Measurements from ENCODE around the gene EFNB2. TPM values are rescaled to one million over a fixed set of nuclear protein-coding genes. Genes with fewer than 3 reads are reported as not detected.
A peak's percentile ranks its signal among the peaks of the same experiment; 100 is the strongest.

EFNB2 gene
- total RNA-seq, 2 experiments from 2014 or later, result 0.05 to 0.14 TPM

GRCh38 chr13:106566641-106567473 is 31.4 kb upstream of the EFNB2 start:
- H3K4me1 Mint-ChIP-seq, result peaks cover 47% of the 10 kb centered on the region
- peaks cover 23% of the 10 kb centered on the region for H3K36me3 Mint-ChIP-seq (ENCODE audit: low read depth)
- ChIA-PET CTCF (interaction anchor here (0.7 to 5.3 kb wide), 3 partner anchors 10 to 31 kb away, joined by 3 to 36 read pairs (median 4); partner anchors contain the start of gene EFNB2), POLR2A (interaction anchor here (0.5 to 0.7 kb wide), 3 partner anchors 9 to 642 kb away, joined by 3 read pairs; no protein-coding TSS in a partner anchor)
- H3K9me3 Mint-ChIP-seq (ENCODE audit: low read depth), result no peaks in the 10 kb centered on the region
- H3K27ac Mint-ChIP-seq, result peak overlapping the region; percentile 92
- peak overlapping the region; percentile 97 for H3K4me3 Mint-ChIP-seq
- DNase-seq (peak; percentile 61), ATAC-seq (peak; percentile 24)
- intact Hi-C loops (cut with DNase I, micrococcal nuclease), result loop anchor here in 1 of 2 experiments (1.0 to 5.0 kb wide), 2 partner anchors 351 to 1650 kb away; partner anchors contain the start of genes ABHD13 and LIG4
- H3K27me3 Mint-ChIP-seq, result no peaks in the 10 kb centered on the region

- ATAC-seq (no peak), DNase-seq (no peak)
- Mint-ChIP-seq H3K36me3 (ENCODE audit: low read depth) (peaks cover 24% of the 10 kb centered on the region), H3K4me3 (peak overlapping the region; percentile 97), H3K27ac (peak overlapping the region; percentile 74), H3K9me3 (ENCODE audit: low read depth) (no peaks in the 10 kb centered on the region), H3K27me3 (no peaks in the 10 kb centered on the region), H3K4me1 (peaks cover 56% of the 10 kb centered on the region)
- POLR2A ChIA-PET, result interaction anchor here (0.6 kb wide), 1 partner anchor 340 kb away, joined by 3 read pairs; no protein-coding TSS in a partner anchor
- CTCF ChIA-PET, result interaction anchor here (0.5 to 5.3 kb wide), 3 partner anchors 29 to 1049 kb away, joined by 3 to 36 read pairs (median 5); partner anchors contain the start of gene EFNB2
- intact Hi-C loops (cut with DNase I, micrococcal nuclease), result loop anchor here in 1 of 2 experiments (5.0 kb wide), 1 partner anchor 1652 kb away; the partner anchor contains the start of genes ABHD13 and LIG4
These were observed 29.8 kb upstream of the EFNB2 start for GRCh38 chr13:106565127-106565775.

- intact Hi-C loops (cut with DNase I, micrococcal nuclease), result no loop called here
- peaks cover 44% of the 10 kb centered on the region for H3K36me3 Mint-ChIP-seq (ENCODE audit: low read depth)
- no peaks in the 10 kb centered on the region for H3K27me3 Mint-ChIP-seq
These were observed 26.8 kb upstream of the EFNB2 start for GRCh38 chr13:106562301-106562700.

GRCh38 chr13:106561551-106562170 is 26.2 kb upstream of the EFNB2 start:
- H3K27ac Mint-ChIP-seq, result peak overlapping the region; percentile 68
- DNase-seq (peak; percentile 80), ATAC-seq (peak; percentile 87)
- no peaks in the 10 kb centered on the region for H3K27me3 Mint-ChIP-seq
- H3K36me3 Mint-ChIP-seq (ENCODE audit: low read depth), result peaks cover 46% of the 10 kb centered on the region
- H3K4me1 Mint-ChIP-seq, result peaks cover 67% of the 10 kb centered on the region
- no peak overlapping the region for H3K4me3 Mint-ChIP-seq
- intact Hi-C loops (cut with DNase I, micrococcal nuclease), result loop anchor here in 1 of 2 experiments (2.0 kb wide), 1 partner anchor 25 kb away; no protein-coding TSS in a partner anchor
- ChIA-PET POLR2A (interaction anchor here (0.6 kb wide), 1 partner anchor 19 kb away, joined by 3 read pairs; no protein-coding TSS in a partner anchor), CTCF (interaction anchor here (0.7 kb wide), 1 partner anchor 59 kb away, joined by 3 read pairs; no protein-coding TSS in a partner anchor)
- H3K9me3 Mint-ChIP-seq (ENCODE audit: low read depth), result no peaks in the 10 kb centered on the region

More at GRCh38 chr13:106562301-106562700, 26.8 kb upstream of the EFNB2 start:
- Mint-ChIP-seq H3K9me3 (ENCODE audit: low read depth) (no peaks in the 10 kb centered on the region), H3K4me1 (peaks cover 67% of the 10 kb centered on the region), H3K4me3 (peak overlapping the region; percentile 11), H3K27ac (peak overlapping the region; percentile 53)
- ATAC-seq (no peak), DNase-seq (no peak)
- POLR2A ChIA-PET, result interaction anchor here (0.6 to 0.7 kb wide), 2 partner anchors 20 to 620 kb away, joined by 3 read pairs; no protein-coding TSS in a partner anchor
- CTCF ChIA-PET, result interaction anchor here (0.7 kb wide), 1 partner anchor 59 kb away, joined by 3 read pairs; no protein-coding TSS in a partner anchor

GRCh38 chr13:106560821-106561220 is 25.4 kb upstream of the EFNB2 start:
- intact Hi-C loops (cut with DNase I, micrococcal nuclease), result loop anchor here in 1 of 2 experiments (2.0 kb wide), 1 partner anchor 24 kb away; no protein-coding TSS in a partner anchor
- no peaks in the 10 kb centered on the region for H3K9me3 Mint-ChIP-seq (ENCODE audit: low read depth)
- DNase-seq (no peak), ATAC-seq (peak; percentile 71)
- CTCF ChIA-PET, result no interaction called here
- POLR2A ChIA-PET, result no interaction called here
- peaks cover 47% of the 10 kb centered on the region for H3K36me3 Mint-ChIP-seq (ENCODE audit: low read depth)
- peak overlapping the region; percentile 68 for H3K27ac Mint-ChIP-seq
- H3K4me1 Mint-ChIP-seq, result peaks cover 65% of the 10 kb centered on the region
- no peaks in the 10 kb centered on the region for H3K27me3 Mint-ChIP-seq
- peak overlapping the region; percentile 29 for H3K4me3 Mint-ChIP-seq

- no peak for DNase-seq
- no peak for ATAC-seq
- POLR2A ChIA-PET, result interaction anchor here (0.7 kb wide), 1 partner anchor 8 kb away, joined by 3 read pairs; no protein-coding TSS in a partner anchor
- H3K27me3 Mint-ChIP-seq, result no peaks in the 10 kb centered on the region
- CTCF ChIA-PET, result interaction anchor here (1.0 to 1.3 kb wide), 2 partner anchors 13 to 22 kb away, joined by 3 to 4 read pairs; no protein-coding TSS in a partner anchor
- peaks cover 63% of the 10 kb centered on the region for H3K36me3 Mint-ChIP-seq (ENCODE audit: low read depth)
- peaks cover 57% of the 10 kb centered on the region for H3K4me1 Mint-ChIP-seq
- intact Hi-C loops (cut with DNase I, micrococcal nuclease), result no loop called here
- H3K9me3 Mint-ChIP-seq (ENCODE audit: low read depth), result no peaks in the 10 kb centered on the region
- peak overlapping the region; percentile 19 for H3K27ac Mint-ChIP-seq
- no peak overlapping the region for H3K4me3 Mint-ChIP-seq
These were observed 23.1 kb upstream of the EFNB2 start for GRCh38 chr13:106558527-106558926.

GRCh38 chr13:106555631-106556328 is 20.3 kb upstream of the EFNB2 start:
- intact Hi-C loops (cut with DNase I, micrococcal nuclease), result no loop called here
- H3K4me3 Mint-ChIP-seq, result no peak overlapping the region
- ATAC-seq, result no peak
- no peak for DNase-seq
- POLR2A ChIA-PET, result no interaction called here
- CTCF ChIA-PET, result interaction anchor here (0.7 to 1.1 kb wide), 2 partner anchors 10 to 424 kb away, joined by 3 read pairs; no protein-coding TSS in a partner anchor
- peaks cover 40% of the 10 kb centered on the region for H3K4me1 Mint-ChIP-seq
- peaks cover 76% of the 10 kb centered on the region for H3K36me3 Mint-ChIP-seq (ENCODE audit: low read depth)
- peak overlapping the region; percentile 2 for H3K27ac Mint-ChIP-seq
- no peaks in the 10 kb centered on the region for H3K9me3 Mint-ChIP-seq (ENCODE audit: low read depth)
- H3K27me3 Mint-ChIP-seq, result no peaks in the 10 kb centered on the region

- Mint-ChIP-seq H3K27me3 (no peaks in the 10 kb centered on the region), H3K4me1 (peaks cover 31% of the 10 kb centered on the region), H3K36me3 (ENCODE audit: low read depth) (peaks cover 63% of the 10 kb centered on the region), H3K4me3 (no peak overlapping the region), H3K27ac (peak overlapping the region; percentile 56), H3K9me3 (ENCODE audit: low read depth) (no peaks in the 10 kb centered on the region)
- ATAC-seq (no peak), DNase-seq (no peak)
- ChIA-PET CTCF (interaction anchor here (0.6 to 1.3 kb wide), 3 partner anchors 11 to 285 kb away, joined by 3 read pairs; no protein-coding TSS in a partner anchor), POLR2A (no interaction called here)
- intact Hi-C loops (cut with DNase I, micrococcal nuclease), result no loop called here
These were observed 16.3 kb upstream of the EFNB2 start for GRCh38 chr13:106551751-106552150.

GRCh38 chr13:106551350-106551749 is 15.9 kb upstream of the EFNB2 start:
- Mint-ChIP-seq H3K4me3 (no peak overlapping the region), H3K27ac (no peak overlapping the region), H3K9me3 (ENCODE audit: low read depth) (no peaks in the 10 kb centered on the region), H3K36me3 (ENCODE audit: low read depth) (peaks cover 59% of the 10 kb centered on the region), H3K27me3 (no peaks in the 10 kb centered on the region), H3K4me1 (peaks cover 31% of the 10 kb centered on the region)
- POLR2A ChIA-PET, result no interaction called here
- no peak for ATAC-seq
- CTCF ChIA-PET, result interaction anchor here (0.6 to 1.3 kb wide), 3 partner anchors 12 to 286 kb away, joined by 3 read pairs; no protein-coding TSS in a partner anchor
- no peak for DNase-seq
- intact Hi-C loops (cut with DNase I, micrococcal nuclease), result no loop called here

GRCh38 chr13:106550570-106551135 is 15.2 kb upstream of the EFNB2 start:
- ChIA-PET CTCF (interaction anchor here (1.3 kb wide), 1 partner anchor 12 kb away, joined by 3 read pairs; no protein-coding TSS in a partner anchor), POLR2A (no interaction called here)
- H3K4me3 Mint-ChIP-seq, result no peak overlapping the region
- no peaks in the 10 kb centered on the region for H3K27me3 Mint-ChIP-seq
- DNase-seq (no peak), ATAC-seq (no peak)
- H3K4me1 Mint-ChIP-seq, result peaks cover 26% of the 10 kb centered on the region
- no peaks in the 10 kb centered on the region for H3K9me3 Mint-ChIP-seq (ENCODE audit: low read depth)
- intact Hi-C loops (cut with DNase I, micrococcal nuclease), result no loop called here
- no peak overlapping the region for H3K27ac Mint-ChIP-seq
- H3K36me3 Mint-ChIP-seq (ENCODE audit: low read depth), result peaks cover 52% of the 10 kb centered on the region

Data from activated CD4-positive, alpha-beta T cell treated with anti-CD3 and anti-CD28 coated beads for 36 hours (primary cell).